Glomerular visceral epithelial cell (primary cell): ENCODE results near the gene FAM83E.
"Not testable (repeated sequence)": the region's sequence is repeated elsewhere in the genome, so short reads cannot be mapped to it uniquely, and the experiment has no call there.

ENCODE experiments used
- DNase-seq: peaks from one replicate; pipeline ENCODE4 v3.0.0-alpha.2; 2016; ENCODE audit errors: extremely low spot score

FAM83E gene

GRCh38 chr19:48614436-48615230 lies at the start of gene FAM83E:
TSS of gene FAM83E (minus strand) at chr19:48615076. CDS start at chr19:48613372, 1,704 bp downstream.
- no peak for DNase-seq

GRCh38 chr19:48664476-48664875 lies 49.6 kb upstream of the FAM83E start:
- DNase-seq, result no peak

GRCh38 chr19:48663667-48664066 lies 48.8 kb upstream of the FAM83E start:
- no peak for DNase-seq

GRCh38 chr19:48661711-48662090 lies 46.8 kb upstream of the FAM83E start:
- DNase-seq, result no peak

GRCh38 chr19:48660852-48661710 lies 46.2 kb upstream of the FAM83E start:
- peak; percentile 91 for DNase-seq

GRCh38 chr19:48659768-48660167 lies 44.9 kb upstream of the FAM83E start:
- DNase-seq, result no peak

DNA sequence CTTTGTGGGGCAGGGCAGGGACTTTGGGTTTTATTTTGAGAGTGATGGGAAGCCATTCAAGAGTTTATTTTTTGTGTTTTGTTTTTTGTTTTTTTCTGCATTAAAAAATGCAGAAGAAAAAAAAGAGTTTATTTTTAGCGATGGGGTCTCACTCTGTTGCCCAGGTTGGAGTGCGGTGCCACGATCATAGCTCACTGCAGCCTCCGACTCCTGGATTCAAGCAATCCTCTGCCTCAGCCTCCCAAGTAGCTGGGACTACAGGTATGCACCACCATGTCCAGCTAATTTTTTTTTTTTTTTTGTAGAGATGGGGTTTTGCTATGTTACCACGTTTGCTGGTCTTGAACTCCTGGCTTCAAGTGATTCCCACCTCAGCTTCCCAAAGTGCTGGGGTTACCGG lies 43.6 kb upstream of the FAM83E start:
- no peak for DNase-seq

DNA sequence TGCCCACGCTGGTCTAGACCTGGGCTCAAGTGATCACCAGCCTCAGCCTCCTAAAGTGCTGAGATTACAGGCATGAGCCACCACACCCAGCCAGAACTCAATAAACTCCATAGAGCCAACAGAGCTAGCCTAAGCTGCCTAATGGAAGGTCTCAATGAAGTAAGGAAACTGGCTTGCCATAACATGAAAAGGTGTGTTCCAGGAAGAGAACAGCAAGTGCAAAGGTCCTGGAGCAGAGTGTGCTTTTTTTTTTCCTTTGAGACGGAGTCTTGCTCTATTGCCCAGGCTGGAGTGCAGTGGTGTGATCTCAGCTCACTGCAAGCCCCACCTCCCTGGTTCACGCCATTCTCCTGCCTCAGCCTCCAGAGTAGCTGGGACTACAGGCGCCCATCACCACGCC lies 43.0 kb upstream of the FAM83E start:
- DNase-seq, result not testable (repeated sequence)

- peak; percentile 62 for DNase-seq
Measured at GRCh38 chr19:48656840-48657474, 42.1 kb upstream of the FAM83E start.

GRCh38 chr19:48654299-48655059 lies 39.6 kb upstream of the FAM83E start:
- no peak for DNase-seq

DNA sequence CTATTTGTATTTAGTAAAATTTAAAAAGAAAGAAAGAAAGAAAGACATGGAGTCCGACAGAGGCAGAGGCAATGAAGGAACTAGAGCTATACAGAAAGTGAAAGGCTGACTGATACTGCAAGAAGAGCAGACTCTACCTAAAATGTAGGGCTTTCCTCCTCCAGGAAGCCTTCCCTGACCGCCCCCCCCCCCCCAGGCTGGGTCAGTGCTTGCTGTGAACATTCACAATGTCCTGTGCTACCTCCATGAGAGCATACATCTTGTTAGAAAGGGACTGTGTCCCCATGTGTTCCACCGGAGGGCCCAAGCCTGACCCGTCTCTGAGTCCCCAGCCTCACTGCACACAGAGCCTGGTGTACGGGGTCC lies 36.8 kb upstream of the FAM83E start:
- no peak for DNase-seq

DNA sequence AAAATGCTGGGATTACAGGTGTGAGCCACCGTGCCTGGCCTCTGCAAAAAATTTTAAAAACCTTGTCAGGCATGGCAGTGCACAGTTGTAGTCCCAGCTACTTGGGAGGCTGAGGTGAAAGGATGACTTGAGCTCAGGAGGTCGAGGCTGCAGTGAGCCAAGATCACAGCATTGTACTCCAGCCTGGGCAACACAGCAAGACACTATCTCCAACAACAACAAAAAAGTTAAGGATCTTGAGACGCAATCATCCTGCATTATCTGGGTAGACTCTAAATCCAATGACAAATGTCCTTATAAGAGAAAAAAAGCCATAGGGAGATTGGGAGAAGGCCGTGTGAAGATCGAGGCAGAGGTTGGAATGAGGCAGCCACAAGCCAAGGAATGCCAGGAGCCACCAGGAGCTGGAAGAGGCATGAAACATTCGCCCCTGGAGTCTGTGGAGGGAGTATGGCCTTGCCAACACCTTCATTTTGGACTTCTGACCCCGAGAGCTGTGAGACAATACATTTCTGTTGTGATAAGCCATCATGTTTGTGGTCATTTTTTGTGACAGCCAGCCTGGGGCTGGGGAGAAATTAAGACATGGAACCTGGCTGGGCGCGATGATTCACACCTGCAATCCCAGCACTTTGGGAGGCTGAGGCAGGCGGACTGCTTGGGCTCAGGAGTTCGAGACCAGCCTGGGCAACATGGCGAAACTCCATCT lies 36.3 kb upstream of the FAM83E start:
- no peak for DNase-seq

GRCh38 chr19:48648134-48648533 lies 33.3 kb upstream of the FAM83E start:
- DNase-seq, result no peak

DNA sequence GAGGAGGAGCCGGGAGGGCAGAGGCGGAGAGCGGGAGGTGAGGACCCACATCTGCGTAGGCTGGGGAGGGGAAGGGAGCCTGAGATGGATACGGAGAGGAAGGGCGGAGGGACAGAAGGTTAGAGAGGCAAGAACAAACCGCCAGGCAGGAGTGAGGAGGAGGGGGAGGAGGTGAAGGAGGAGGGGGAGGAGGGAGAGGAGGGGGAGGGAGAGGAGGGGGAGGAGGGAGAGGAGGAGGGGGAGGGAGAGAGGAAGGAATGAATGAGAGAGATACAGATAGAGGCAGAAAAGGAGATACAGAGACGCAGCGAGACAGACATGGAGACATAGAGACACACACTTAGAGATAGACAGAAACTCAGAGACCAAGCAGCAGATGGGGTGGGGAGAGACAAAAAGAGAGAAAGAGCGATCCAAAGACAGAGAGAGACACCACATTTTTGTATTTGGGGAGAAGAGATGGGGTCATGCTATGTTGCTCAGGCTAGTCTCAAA lies 31.9 kb upstream of the FAM83E start:
- no peak for DNase-seq

DNA sequence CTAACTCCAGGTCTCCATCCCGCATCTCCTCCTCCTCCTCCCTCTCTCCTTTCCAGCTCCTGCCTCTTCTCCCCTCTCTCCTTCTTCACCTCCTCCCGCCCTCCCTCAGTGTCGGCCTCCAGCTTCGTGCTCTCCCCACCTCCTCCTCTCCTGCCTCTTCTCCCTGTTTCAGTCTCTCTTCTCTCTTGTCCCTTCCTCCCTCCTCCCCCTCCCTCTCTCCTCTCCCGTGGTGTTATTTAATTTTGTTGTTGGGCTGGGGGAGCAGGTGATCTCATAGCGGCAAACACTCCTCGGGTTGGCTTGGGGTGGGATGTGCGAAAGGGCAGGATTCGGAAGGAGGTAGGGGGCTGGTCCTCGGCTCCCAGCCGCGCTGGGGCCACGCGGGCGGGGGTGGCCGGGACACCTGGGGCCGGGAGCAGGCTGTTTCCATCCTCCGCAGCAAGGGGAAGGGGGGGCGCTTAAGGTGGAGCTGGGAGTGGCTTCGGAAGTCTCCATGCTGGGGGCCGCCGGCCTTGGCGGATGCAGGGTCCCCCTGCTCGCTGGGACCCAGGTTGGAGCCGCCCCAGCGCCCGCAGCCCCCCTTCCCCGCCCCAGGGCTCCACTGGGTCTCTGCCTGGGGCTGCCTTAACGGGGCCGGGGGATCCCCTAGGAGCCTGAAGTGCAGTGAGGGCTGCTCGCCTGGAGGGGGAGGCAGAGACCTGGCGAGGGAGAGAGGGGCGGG lies 31.3 kb upstream of the FAM83E start, which contains the start of gene CA11:
CA11 (minus strand) TSS at position 187 of the 721 bp plus-strand sequence. CDS start 555 bp downstream, outside the sequence.
- peak; percentile 88 for DNase-seq

DNA sequence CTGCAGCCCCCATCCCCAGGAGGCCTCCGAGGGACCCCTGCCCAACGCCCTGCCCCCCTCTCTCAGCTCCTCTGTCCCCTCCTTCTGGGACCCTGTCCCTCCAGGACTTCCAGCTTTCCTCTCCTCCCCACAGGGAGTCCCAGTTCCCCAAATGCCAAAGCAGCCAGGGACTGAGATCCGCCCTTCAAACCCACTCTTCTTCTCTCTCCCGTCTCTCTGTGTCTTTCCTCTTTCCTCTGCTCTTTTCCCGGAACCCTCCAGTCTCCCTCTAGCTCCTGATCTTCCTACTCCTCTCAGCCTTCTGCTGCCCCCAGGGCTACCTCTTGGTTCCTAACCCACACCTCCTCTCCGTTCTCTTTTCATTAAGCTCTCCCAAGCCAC lies 30.7 kb upstream of the FAM83E start:
- no peak for DNase-seq

DNA sequence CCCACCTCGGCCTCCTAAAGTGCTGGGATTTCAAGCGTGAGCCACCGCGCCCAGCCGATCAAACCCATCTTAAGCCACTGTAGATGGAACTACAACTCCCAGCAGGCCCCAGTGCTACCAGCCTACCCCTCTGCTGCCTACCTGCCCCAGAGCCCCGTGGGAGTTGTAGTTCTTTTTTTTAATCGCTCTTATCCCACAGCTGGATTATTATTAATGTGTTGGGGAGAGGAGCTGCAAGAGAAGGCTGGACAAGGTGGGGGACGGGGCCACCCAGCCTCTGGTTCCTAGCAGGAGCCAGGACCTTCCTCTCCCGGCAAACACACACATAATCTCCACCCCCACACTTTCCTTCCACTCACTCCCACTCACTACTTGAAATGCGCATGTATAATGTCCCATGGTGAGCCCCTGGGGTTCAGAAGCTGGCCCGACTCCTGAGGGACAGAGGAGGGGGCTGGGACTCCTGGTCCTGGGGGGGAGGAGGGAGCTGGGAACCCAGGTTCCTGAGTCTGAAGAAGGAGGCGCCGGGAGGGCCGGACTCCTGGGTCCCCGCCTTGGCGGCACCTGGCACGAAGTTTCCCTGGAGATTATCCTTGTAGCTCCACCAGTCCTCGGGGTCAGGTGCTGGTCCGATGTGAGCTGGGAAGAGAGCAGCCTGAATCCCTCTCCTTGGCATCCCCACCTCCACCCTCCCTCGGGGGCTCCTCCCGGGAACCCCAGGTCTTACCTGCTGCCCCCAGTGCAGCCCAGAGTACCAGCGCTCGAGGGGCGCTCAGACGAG lies 30.2 kb upstream of the FAM83E start:
- DNase-seq, result peak; percentile 63

- DNase-seq, result no peak
Measured at GRCh38 chr19:48644355-48644754, 29.5 kb upstream of the FAM83E start.

DNA sequence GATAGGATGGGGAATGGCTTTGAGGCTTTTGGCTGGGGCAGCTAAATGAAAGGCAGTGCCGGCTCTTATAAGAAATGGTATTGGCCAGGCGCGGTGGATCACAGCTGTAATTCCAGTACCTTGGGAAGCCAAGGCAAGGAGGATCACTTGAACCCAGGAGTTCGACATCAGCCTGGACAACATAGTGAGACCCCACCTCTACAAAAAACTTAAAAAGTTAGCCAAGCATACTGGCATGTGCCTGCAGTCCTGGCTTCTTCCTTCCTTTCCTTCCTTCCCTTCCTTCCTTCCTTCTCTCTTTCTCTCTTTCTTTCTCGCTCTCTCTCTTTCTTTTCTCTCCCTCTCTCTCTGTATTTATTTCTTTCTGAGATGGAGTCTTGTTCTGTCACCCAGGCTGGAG lies 28.0 kb upstream of the FAM83E start:
- no peak for DNase-seq
